SHP77 treated with DMSO at 0.1 percent for 48 hours (cell line): ENCODE results near the gene SLC25A23.
"Not testable (repeated sequence)": the region's sequence is repeated elsewhere in the genome, so short reads cannot be mapped to it uniquely, and the experiment has no call there.

Source experiments
- DNase-seq: peaks from one replicate; lab custom pipeline; 2025; lab: John Stamatoyannopoulos, UW

The SLC25A23 gene

GRCh38 chr19:6457958-6458694 lies 1.5 kb downstream of the SLC25A23 start:
- DNase-seq: no peak

- no peak for DNase-seq
Measured at GRCh38 chr19:6455924-6456323, 3.7 kb downstream of the SLC25A23 start.

DNA sequence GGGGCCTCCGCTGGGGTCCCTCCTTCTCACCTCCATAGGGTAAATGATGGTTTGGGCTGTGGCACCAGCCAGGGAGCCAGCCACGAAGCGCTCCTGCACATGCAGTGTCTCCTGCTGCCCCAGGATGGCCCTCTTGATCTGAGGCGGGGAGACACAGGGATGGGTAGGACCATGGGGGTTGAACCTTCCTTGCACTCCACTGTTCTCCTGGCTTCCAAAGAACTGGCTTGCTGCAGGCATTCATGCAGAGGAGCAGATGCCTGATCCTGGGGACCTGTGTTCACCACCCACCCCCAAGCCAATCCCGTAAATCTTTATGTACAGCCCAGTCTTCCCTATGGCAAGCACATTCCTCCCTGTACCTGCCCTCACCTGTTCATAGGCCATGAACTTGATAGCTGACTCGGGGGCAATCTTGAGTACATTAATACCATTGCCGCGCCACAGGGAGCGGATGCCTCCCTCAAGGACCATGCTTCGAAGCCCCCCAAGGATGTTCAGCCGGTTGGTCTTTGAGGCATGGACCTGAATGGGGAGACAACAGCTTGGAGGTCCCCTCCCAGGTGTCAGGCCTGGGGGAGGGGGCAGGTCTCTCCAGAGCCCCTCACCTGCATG lies 5.5 kb downstream of the SLC25A23 start:
- no peak for DNase-seq

GRCh38 chr19:6452899-6453298 lies 6.7 kb downstream of the SLC25A23 start:
- DNase-seq: no peak

GRCh38 chr19:6452223-6452614 lies 7.4 kb downstream of the SLC25A23 start:
- no peak for DNase-seq

DNA sequence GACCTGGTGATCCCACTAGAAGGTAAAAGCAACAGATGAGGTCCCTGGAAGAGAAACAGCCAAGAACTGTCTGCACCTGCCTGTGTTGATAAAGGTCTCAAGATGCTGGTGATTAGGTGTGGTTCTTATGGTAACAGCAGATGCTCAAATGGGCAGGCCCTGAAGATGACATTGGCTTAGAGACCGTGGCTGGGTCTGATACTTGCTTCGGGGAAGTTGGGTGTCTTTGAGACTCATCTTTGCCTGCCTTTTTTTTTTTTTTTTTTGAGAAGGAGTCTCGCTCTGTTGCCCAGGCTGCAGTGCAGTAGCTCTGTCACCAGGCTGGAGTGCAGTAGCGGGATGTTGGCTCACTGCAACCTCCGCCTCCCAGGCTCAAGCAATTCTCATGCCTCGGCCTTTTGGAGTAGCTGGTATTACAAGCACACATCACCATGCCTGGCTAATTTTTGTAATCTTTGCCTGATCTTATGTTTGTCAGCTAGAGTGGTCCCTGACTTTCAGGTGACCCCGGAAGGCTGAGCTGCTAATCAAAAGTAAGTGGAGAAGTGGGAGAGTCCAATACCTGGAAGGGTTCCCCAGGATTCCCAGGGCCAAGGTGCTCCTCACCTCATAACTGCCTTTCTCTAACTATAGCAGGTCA lies 7.9 kb downstream of the SLC25A23 start:
- no peak for DNase-seq

GRCh38 chr19:6450166-6450565 lies 9.4 kb downstream of the SLC25A23 start:
- no peak for DNase-seq

GRCh38 chr19:6448045-6448444 lies 11.5 kb downstream of the SLC25A23 start:
- no peak for DNase-seq

DNA sequence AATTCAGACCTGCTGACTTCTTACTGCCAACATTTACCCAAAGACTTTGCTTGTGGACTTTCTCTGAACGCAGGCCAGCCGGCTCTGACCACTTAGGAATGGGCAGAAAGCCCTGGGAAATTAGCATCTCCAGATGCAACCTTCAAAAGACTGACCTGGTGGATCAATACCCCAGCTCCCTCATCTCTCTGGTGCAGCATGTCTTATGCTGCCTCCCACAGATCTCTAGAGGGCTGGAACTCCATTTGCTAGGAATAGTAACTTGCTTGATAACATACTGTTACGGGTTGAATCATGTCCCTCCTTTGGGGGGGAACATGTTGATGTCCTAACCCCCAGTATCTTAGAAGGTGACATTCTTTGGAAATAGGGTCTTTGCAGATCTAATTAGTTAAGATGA lies 13.1 kb downstream of the SLC25A23 start:
- DNase-seq: no peak

DNA sequence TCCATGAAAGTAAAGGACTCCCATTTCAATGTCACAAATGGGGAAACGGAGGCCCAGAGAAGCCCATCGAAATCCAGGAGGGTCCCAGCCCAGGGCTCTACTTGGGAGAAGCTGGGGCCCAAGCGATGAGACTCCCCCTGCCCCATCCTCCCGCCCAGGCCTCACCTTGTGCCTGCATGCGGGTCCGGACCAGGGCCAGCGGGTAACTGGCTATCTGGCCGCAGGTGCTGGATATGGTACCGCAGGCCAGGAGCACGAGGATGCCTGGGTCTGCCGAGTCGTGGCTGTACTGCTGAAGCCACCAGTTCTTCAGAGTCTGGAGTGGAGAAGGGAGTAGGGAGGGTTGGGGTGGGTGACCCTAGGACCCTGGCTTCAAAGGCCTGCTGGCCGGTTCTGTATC lies 15.6 kb downstream of the SLC25A23 start:
- DNase-seq: no peak

DNA sequence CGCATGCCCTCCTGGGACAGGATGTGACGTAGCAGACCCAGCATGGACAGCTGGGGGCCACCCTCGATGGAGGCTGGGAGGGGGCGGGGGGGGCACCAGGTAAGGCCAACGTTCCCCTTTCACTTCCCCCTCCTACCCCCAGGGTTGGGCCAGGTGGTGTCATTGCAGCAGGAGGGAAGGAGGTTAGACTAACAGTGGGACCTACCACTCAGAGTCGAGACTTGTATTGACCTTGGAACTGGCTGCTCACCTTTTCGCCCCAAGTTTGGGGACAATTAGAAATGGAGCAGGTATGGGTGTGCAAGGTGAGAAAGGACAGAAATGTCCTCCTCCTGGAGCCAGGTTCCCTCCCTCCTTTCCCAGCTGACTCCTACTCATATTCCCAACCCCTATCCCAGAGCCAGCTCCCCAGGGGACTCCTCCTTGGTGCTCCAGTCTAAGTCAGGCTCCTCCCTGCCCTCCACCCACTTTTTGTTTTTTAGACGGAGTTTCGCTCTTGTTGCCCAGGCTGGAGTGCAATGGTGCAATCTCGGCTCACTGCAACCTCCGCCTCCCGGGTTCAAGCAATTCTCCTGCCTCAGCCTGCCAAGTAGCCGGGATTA lies 17.4 kb downstream of the SLC25A23 start:
- DNase-seq: no peak

GRCh38 chr19:6440905-6441304 lies 18.7 kb downstream of the SLC25A23 start:
- no peak for DNase-seq

DNA sequence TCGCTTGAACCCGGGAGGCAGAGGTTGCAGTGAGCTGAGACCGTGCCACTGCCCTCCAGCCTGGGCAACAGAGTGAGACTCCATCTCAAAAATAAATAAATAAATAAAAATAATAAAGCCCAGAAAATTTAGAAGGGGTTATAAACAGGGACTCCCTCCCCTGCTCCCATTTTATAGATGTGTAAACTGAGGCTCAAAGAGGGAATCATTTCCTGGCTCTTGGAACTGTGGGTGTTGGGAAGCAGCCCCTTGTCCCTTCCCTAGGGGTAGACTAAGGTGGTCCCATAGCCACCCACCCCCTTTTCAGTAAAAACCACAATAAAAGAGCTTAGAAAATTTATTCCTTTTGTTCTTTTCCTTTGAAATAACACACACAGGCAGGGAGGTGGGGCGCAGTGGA lies 19.8 kb downstream of the SLC25A23 start:
- no peak for DNase-seq

DNA sequence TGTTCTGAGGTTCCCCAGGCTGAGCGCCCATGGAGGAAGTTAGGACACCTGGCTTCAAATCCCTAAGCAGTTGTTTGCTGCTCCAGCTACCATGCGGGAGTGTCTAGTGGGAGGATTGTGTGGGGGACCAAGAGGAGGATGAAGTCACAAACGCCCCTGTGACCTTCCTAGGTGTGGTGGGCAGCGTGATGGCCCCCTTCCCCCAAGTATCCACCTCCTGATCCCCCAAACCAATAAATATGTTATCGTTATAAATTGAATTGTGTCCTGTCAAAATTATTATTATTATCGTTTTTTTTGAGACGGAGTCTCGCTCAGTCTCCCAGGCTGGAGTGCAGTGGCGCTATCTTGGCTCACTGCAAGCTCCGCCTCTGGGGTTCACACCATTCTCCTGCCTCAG lies 25.9 kb downstream of the SLC25A23 start, which contains the start of gene SLC25A41:
Gene SLC25A41 (minus strand): TSS at position 101 of the 400 bp plus-strand sequence. CDS start 70 bp downstream, at position 31.
- no peak for DNase-seq

- DNase-seq: no peak
Measured at GRCh38 chr19:6433165-6433564, 26.4 kb downstream of the SLC25A23 start.

DNA sequence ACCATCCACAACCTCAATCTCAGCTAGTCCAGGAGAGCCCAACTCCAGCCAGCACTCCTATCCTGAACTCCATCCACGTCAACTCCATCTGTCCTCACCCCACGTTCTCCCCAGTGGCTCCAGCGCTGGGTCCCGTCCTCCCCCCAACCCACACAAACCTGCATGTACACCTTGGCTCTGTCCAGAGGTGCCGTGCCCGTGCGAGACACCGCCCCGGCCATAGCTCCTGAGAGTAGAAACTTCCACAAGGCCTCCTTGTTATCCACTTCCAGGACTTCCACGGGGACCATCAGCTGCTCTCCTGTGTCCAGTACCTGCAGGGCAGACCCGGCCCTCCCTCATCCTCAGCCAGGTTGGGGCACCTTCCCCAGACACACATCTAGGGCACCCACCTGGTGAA lies 27.7 kb downstream of the SLC25A23 start:
- no peak for DNase-seq

DNA sequence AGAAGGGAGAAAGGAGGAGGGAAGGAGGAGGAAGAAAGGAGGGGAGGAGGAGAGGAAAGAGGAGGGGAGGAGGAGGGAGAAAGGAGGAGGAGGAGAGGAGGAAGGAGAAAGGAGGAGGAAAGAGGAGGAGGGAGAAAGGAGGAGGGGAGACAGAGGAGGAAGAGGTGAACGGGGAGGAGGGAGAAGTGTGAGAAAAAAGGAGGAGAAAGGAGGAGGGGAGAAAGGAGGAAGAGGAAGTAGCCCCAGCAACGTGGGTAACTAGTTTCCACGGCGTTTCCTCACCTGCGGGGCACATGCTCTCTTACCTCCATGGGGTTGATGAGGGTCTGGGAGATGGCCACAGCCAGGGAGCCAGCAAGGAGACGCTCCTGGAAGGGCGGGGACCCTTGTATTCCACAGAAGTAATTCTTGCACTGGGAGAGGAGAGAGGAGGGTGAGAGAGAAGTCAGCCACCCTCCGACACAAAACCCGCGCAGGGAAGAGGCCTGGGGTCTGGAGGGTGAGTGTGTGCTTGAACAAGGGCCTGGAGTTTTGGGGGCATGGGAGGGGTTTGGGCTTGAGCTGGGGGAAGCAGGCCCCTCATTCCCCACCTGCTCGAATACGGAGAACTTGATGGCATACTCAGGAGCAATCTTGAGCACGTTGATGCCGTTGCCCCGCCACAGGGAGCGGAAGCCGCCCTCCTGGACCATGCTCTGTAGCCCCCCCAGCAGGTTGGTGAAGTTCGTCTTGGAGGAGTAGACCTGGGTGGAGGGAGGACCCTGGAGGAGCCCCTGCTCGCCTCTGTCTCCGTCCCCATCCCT lies 30.0 kb downstream of the SLC25A23 start:
- no peak for DNase-seq

- not testable (repeated sequence) for DNase-seq
Measured at GRCh38 chr19:6428692-6429418, 30.7 kb downstream of the SLC25A23 start.

GRCh38 chr19:6427131-6427530 lies 32.5 kb downstream of the SLC25A23 start:
- DNase-seq: no peak

- no peak for DNase-seq
Measured at GRCh38 chr19:6425732-6426620, 33.6 kb downstream of the SLC25A23 start.
